ENCODE data around the gene HABP2. TPM values are rescaled to one million over a fixed set of nuclear protein-coding genes. Genes with fewer than 3 reads are reported as not detected.

Gene HABP2
- total RNA-seq, 4 donors from 2014 or later: not detected

- Histone ChIP-seq H3K27ac (no peak overlapping the region), H3K4me3 (replicated peaks in 1 of 3) (no peak overlapping the region), H3K9me3 (no peaks in the 10 kb centered on the region), H3K27me3 (no peaks in the 10 kb centered on the region), H3K4me1 (peaks cover 0 to 11% of the 10 kb centered on the region in 2 donors), H3K36me3 (no peaks in the 10 kb centered on the region)
- DNase-seq: no peak
- no peak for TF ChIP-seq POLR2A (IDR thresholded peaks at IDR 0.05)
- TF ChIP-seq, protein P1, sequence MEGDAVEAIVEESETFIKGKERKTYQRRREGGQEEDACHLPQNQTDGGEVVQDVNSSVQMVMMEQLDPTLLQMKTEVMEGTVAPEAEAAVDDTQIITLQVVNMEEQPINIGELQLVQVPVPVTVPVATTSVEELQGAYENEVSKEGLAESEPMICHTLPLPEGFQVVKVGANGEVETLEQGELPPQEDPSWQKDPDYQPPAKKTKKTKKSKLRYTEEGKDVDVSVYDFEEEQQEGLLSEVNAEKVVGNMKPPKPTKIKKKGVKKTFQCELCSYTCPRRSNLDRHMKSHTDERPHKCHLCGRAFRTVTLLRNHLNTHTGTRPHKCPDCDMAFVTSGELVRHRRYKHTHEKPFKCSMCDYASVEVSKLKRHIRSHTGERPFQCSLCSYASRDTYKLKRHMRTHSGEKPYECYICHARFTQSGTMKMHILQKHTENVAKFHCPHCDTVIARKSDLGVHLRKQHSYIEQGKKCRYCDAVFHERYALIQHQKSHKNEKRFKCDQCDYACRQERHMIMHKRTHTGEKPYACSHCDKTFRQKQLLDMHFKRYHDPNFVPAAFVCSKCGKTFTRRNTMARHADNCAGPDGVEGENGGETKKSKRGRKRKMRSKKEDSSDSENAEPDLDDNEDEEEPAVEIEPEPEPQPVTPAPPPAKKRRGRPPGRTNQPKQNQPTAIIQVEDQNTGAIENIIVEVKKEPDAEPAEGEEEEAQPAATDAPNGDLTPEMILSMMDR (IDR thresholded peaks at IDR 0.05): no peak
- WGBS, 2 donors: 91 to 93% methylated on average over 3 of the region's 3 CpGs
- intact Hi-C loops (cut with DNase I): no loop called here
These were observed 15.2 kb upstream of the HABP2 start for GRCh38 chr10:113537672-113538071.

DNA sequence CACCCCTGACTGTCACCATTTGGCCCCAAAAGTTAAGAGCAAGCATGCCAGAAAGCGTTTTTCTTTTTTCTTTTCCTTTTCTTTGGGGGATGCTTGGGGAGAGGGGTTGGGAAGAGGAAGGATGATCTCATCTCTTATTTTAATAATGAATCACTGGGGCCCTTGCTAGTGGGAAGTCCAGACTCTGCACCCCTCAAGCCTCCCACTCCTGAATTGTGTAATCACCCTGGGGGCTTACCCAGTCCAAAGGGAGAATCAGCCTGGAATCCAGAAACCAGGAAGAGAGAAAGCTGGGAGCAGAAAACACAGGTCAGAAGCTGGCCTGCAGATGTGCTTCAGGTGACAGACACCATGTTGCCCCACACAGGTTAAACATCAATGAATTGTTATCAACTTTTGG is 14.7 kb upstream of the HABP2 start:
- Histone ChIP-seq H3K27ac (no peak overlapping the region), H3K4me3 (replicated peaks in 1 of 3) (no peak overlapping the region), H3K4me1 (peaks cover 0 to 11% of the 10 kb centered on the region in 2 donors), H3K36me3 (no peaks in the 10 kb centered on the region), H3K9me3 (no peaks in the 10 kb centered on the region), H3K27me3 (no peaks in the 10 kb centered on the region)
- intact Hi-C loops (cut with DNase I): no loop called here
- DNase-seq: no peak
- WGBS, 2 donors: 92 to 100% methylated on average over 1 of the region's 1 CpG
- no peak for TF ChIP-seq POLR2A (IDR thresholded peaks at IDR 0.05)
- TF ChIP-seq, protein P1 (IDR thresholded peaks at IDR 0.05): no peak

DNA sequence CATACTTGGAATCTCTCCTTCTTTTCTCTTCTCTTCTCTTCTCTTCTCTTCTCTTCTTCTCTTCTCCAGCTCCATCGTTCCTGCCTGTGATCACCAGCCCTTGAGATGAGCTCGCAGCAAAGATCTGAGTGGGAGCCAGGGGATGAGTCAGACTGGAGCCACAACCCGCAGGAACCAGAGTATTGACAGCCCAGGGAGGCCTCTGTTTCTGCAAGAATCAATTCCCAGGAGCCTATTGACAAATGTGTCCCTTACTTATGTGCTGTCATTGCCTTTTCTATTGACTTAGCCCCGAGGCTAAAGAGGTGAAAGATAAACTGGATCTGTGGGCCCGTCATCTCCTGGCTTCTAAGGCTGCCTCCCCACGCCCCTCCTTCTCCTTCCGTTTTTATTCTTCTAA is 13.1 kb upstream of the HABP2 start:
- intact Hi-C loops (cut with DNase I): no loop called here
- no peak for DNase-seq
- TF ChIP-seq, protein P1 (IDR thresholded peaks at IDR 0.05): no peak
- TF ChIP-seq POLR2A (IDR thresholded peaks at IDR 0.05): no peak
- WGBS, 2 donors: 68 to 72% methylated on average over 7 of the region's 7 CpGs
- Histone ChIP-seq H3K27ac (no peak overlapping the region), H3K27me3 (no peaks in the 10 kb centered on the region), H3K9me3 (no peaks in the 10 kb centered on the region), H3K4me1 (peaks cover 0 to 11% of the 10 kb centered on the region in 2 donors), H3K36me3 (no peaks in the 10 kb centered on the region), H3K4me3 (replicated peaks in 1 of 3) (no peak overlapping the region)

DNA sequence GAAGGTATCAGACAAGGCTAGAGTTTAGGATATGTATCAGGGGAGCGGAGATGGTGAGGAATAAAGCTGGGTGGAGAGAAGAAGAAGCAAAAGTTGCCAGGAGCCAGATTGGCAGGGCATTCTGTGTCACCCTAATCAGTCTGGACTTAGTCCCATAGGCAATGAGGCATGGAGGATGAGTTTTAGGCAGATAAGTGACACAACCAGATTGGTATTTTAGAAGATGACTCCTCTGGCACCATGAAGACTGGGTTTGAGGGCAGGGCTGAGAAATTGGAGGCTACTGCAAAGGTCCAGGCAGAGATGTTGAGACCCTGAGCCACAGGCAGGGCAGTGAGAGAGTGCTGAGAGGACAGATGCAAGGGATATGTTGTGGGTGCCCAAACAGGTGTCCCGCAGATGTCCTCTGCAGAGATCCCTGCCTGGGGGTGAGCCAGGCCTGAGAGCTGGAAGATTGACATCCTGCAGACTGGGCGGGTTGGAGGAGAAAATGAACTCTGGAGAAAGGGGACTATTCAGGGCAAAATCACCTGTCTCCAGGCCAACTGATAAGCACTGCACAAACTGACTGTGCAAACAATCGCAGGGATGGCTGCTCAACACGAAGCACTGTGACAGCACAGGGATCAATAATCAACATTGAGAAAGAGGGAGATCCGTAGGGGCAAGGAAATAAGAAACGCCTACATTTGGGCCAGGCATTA is 11.9 kb upstream of the HABP2 start:
- 68 to 75% methylated on average over 7 of the region's 7 CpGs for WGBS, 2 donors
- H3K9me3 ChIP-seq: no peaks in the 10 kb centered on the region
- H3K36me3 ChIP-seq: no peaks in the 10 kb centered on the region

GRCh38 chr10:113541549-113541927 is 11.3 kb upstream of the HABP2 start:
- H3K27ac ChIP-seq: no peak overlapping the region
- H3K36me3 ChIP-seq: no peaks in the 10 kb centered on the region
- WGBS, 2 donors: 53 to 67% methylated on average over 1 of the region's 1 CpG
- intact Hi-C loops (cut with DNase I): no loop called here
- TF ChIP-seq, protein P1 (IDR thresholded peaks at IDR 0.05): no peak
- no peak for TF ChIP-seq POLR2A (IDR thresholded peaks at IDR 0.05)
- H3K27me3 ChIP-seq: no peaks in the 10 kb centered on the region
- H3K9me3 ChIP-seq: no peaks in the 10 kb centered on the region
- H3K4me1 ChIP-seq: peaks cover 0 to 11% of the 10 kb centered on the region in 2 donors
- H3K4me3 ChIP-seq (replicated peaks in 1 of 3): no peak overlapping the region
- DNase-seq: no peak

More for the DNA sequence above, 11.9 kb upstream of the HABP2 start:
- Histone ChIP-seq H3K4me1 (peaks cover 0 to 11% of the 10 kb centered on the region in 2 donors), H3K27me3 (no peaks in the 10 kb centered on the region), H3K4me3 (replicated peaks in 1 of 3) (no peak overlapping the region), H3K27ac (no peak overlapping the region)
- TF ChIP-seq POLR2A (IDR thresholded peaks at IDR 0.05): no peak
- TF ChIP-seq, protein P1 (IDR thresholded peaks at IDR 0.05): no peak
- DNase-seq: no peak
- intact Hi-C loops (cut with DNase I): no loop called here
